ENCODE results near the gene PHF23.

The PHF23 gene

DNA sequence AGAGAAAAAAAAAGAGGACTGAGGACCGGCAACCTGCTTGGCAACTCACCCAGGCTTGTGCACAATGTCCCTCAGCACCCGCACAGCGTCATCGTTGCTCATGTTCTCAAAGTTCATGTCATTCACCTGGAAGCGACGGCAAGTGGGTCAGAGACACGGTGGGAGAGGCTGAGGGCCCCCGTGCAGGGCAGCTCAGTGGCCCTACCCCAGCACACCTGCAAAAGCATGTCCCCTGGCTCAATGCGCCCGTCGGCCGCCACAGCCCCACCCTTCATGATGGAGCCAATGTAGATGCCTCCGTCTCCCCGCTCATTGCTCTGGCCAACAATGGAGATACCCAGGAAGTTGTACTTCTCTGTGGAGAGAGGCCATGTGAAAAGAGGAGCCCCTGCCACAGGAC lies 10.3 kb downstream of the PHF23 start:
- TF ChIP-seq, protein P1, sequence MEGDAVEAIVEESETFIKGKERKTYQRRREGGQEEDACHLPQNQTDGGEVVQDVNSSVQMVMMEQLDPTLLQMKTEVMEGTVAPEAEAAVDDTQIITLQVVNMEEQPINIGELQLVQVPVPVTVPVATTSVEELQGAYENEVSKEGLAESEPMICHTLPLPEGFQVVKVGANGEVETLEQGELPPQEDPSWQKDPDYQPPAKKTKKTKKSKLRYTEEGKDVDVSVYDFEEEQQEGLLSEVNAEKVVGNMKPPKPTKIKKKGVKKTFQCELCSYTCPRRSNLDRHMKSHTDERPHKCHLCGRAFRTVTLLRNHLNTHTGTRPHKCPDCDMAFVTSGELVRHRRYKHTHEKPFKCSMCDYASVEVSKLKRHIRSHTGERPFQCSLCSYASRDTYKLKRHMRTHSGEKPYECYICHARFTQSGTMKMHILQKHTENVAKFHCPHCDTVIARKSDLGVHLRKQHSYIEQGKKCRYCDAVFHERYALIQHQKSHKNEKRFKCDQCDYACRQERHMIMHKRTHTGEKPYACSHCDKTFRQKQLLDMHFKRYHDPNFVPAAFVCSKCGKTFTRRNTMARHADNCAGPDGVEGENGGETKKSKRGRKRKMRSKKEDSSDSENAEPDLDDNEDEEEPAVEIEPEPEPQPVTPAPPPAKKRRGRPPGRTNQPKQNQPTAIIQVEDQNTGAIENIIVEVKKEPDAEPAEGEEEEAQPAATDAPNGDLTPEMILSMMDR (IDR thresholded peaks at IDR 0.05; ENCODE audit: low read depth, low read length), result no peak
- no peak overlapping the region for H3K4me3 ChIP-seq (ENCODE audit: low read depth, low read length)

DNA sequence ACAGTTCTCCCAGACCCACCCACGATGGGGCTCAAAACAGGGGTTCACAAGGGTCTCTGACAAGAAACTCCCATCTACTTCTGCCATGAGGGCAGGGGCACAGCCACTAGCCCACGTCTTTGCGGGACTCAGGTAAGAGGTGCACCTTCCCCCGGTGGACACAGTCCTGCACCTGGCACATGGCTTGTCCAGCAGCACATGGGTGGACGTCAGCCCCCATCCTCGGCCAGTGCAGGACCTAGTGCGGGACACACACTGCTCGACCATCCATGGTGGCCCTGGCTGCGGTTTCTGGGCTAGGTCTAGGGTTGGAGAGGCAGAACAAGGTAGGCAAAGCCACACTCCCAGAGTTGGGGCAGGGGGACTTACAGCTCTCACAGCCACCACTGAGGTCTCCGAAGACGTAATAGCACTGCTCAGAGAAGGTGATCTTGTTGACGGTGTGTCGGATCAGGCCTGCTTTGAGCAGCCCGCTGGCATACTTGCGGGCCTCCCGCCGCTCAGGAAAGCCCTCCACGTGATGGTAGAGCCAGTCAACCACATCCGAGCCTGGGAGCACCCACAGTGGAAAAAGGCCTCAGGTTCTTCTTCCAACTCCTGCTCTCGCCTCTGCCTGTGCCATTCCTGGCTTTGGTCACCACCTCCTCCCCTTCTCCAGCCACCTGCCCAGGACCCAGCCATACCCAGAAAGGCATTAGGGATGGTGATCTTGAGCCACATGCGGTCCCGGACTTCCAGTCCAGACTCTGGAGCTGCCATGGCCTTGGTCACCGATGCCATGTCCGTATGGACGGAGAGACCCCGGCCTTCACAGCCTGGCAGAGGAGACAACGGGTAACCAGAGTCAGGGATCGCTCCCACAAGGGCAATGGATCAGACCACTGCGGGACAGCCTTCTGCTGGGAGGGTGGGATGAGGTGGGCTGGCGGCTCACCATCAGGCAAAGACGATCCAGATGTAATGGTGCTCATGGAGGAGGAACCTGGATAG lies 12.2 kb downstream of the PHF23 start:
- TF ChIP-seq, protein P1 (IDR thresholded peaks at IDR 0.05; ENCODE audit: low read depth, low read length), result no peak
- no peak overlapping the region for H3K4me3 ChIP-seq (ENCODE audit: low read depth, low read length)

DNA sequence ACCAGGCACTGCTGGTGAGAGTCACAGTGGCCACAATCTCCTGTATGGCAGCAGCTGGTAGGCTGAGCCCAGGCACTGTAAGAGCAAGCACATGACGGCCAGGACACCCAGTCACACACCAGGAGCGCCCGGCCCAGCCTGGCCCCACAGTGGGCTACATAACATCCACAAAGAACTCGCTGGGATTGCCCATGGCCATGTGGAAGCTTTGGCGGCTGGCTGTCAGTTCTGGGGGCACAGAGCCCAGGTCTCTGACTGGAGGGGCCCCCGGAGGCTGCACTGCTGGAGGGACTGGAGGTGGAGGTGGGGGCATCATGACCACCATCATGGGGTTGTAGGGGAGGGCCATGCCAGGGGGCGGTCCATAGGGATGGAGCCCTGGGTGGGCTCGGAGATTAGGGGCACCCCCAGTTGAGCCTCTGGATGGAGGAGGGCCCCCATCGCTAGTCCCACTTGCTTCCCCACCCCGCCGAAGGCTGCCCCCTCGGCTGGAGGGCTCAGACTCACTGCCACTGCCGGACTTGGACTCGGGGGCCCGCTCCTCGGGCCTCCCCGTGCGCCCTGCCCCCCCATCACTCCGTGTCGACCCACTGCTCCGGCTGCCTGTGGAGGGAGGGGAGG lies 13.4 kb downstream of the PHF23 start:
- no peak overlapping the region for H3K4me3 ChIP-seq (ENCODE audit: low read depth, low read length)

DNA sequence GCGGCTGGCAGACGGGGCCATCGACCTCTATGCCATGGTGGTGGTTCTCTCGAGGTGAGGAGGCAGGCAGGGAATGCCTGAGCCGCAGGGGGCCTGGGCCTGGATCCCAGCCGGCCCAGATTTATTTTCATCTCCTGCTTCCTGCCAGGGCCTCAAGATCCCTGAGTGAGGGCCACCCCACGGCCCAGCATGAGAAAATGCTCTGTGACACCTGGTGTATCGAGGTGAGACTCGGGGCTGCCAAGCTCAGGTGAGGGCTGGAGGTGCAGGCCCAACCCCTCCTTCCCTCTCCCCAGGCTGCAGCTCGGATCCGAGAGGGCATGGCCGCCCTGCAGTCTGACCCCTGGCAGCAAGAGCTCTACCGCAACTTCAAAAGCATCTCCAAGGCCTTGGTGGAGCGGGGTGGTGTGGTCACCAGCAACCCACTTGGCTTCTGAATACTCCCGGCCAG lies 14.6 kb downstream of the PHF23 start:
- TF ChIP-seq, protein P1 (IDR thresholded peaks at IDR 0.05; ENCODE audit: low read depth, low read length), result no peak
- H3K4me3 ChIP-seq (ENCODE audit: low read depth, low read length), result no peak overlapping the region

More for the DNA sequence above, 13.4 kb downstream of the PHF23 start:
- TF ChIP-seq, protein P1 (IDR thresholded peaks at IDR 0.05; ENCODE audit: low read depth, low read length), result no peak

DNA sequence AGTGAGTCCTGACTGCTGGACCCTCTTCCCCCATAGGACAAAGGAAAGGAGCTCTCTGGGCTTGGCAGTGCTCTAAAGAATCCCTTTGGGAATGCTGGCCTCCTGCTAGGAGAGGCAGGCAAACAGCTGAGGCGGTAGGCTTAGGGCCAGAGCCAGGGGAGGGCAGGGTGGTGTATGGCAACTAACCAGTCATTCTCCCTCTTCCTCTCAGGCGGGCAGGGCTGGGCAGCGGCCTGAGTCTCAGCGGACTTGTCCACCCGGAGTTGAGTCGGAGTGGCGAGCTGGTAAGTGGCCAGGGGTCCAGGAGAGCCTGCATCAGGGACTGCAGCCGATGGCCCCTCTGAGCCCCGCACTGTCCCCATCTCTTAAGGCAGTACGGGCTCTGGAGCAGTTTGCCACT lies 15.1 kb downstream of the PHF23 start:
- TF ChIP-seq, protein P1 (IDR thresholded peaks at IDR 0.05; ENCODE audit: low read depth, low read length), result no peak
- no peak overlapping the region for H3K4me3 ChIP-seq (ENCODE audit: low read depth, low read length)

DNA sequence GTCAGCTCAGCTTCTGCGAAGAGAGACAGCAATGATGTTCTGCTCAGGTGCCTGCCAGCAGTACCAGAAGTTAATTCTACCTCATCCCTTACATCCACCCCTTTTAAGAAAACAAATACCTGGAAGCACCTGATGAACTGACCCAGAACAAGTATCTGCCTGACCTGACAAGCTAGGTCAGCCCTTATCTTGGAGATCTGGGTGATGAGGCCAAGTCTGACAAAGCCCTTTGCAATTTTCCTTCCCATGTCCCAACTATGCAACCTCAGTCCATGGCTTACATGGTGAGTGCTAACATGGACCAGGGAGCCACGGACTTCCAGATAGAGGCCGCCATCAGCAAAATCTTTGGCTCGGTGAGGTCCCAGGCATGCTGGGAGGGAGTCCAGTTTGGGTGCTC lies 15.9 kb downstream of the PHF23 start:
- TF ChIP-seq, protein P1 (IDR thresholded peaks at IDR 0.05; ENCODE audit: low read depth, low read length), result no peak
- H3K4me3 ChIP-seq (ENCODE audit: low read depth, low read length), result no peak overlapping the region

DNA sequence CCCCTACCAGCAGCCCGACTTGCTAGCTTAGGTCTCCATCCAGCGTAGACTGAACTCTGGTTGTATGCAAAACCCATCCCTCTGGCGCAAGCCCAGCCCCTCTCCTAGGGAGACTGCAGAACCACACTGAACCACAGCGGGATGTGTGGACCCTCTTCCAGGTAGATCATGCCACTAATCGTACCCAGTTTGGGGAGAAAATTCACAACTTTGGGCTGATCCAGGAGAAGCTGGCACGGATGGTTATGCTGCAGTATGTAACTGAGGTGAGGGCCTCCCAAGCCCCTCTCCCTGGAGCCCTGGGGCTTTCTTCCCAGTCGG lies 16.3 kb downstream of the PHF23 start:
- TF ChIP-seq, protein P1 (IDR thresholded peaks at IDR 0.05; ENCODE audit: low read depth, low read length), result no peak
- no peak overlapping the region for H3K4me3 ChIP-seq (ENCODE audit: low read depth, low read length)
